GM21390 (cell line): ENCODE data around the gene TP73.

Source experiments
- ATAC-seq: cut with Tn5 transposase; IDR thresholded peaks from one replicate; pipeline ENCODE4 v1.9.1; 2021; ENCODE audit not compliant: unreplicated experiment

Gene TP73

GRCh38 chr1:3670823-3671265 is 18.5 kb downstream of the TP73 start:
- ATAC-seq: no peak

- no peak for ATAC-seq
Measured at GRCh38 chr1:3671371-3672180, 19.3 kb downstream of the TP73 start.

GRCh38 chr1:3672231-3672970 is 20.1 kb downstream of the TP73 start:
- no peak for ATAC-seq

GRCh38 chr1:3672971-3673361 is 20.6 kb downstream of the TP73 start:
- ATAC-seq: no peak

GRCh38 chr1:3673381-3674099 is 21.2 kb downstream of the TP73 start:
- no peak for ATAC-seq

- ATAC-seq: no peak
Measured at GRCh38 chr1:3674100-3675094, 22.1 kb downstream of the TP73 start.

GRCh38 chr1:3675436-3675835 is 23.1 kb downstream of the TP73 start:
- no peak for ATAC-seq

GRCh38 chr1:3676581-3677470 is 24.5 kb downstream of the TP73 start:
- peak; percentile 67 for ATAC-seq

GRCh38 chr1:3677484-3677883 is 25.2 kb downstream of the TP73 start:
- ATAC-seq: peak; percentile 2

GRCh38 chr1:3678361-3679097 is 26.2 kb downstream of the TP73 start:
- no peak for ATAC-seq

GRCh38 chr1:3679098-3679555 is 26.8 kb downstream of the TP73 start:
- ATAC-seq: no peak

- ATAC-seq: no peak
Measured at GRCh38 chr1:3679799-3680453, 27.6 kb downstream of the TP73 start.

GRCh38 chr1:3680488-3681230 is 28.3 kb downstream of the TP73 start:
- ATAC-seq: no peak

GRCh38 chr1:3681231-3681897 is 29.0 kb downstream of the TP73 start:
- no peak for ATAC-seq

GRCh38 chr1:3681898-3682806 is 29.8 kb downstream of the TP73 start:
- ATAC-seq: no peak

GRCh38 chr1:3683197-3683596 is 30.9 kb downstream of the TP73 start:
- no peak for ATAC-seq
